IMR-90 (cell line): ENCODE results near the gene TTC28. TPM values are rescaled to one million over a fixed set of nuclear protein-coding genes. Genes with fewer than 3 reads are reported as not detected.

Experiments used
- ATAC-seq: fragments of 200-7000 bp; cut with Tn5 transposase; 2 replicates; pipeline ENCODE4 v1.9.1; 2020; ENCODE audit warnings: low read depth, mild to moderate bottlenecking, moderate library complexity
- BruUV-seq: library from RNA; stranded (reverse); fragments of 400-500 nt; replicated peaks from 2 replicates; lab custom pipeline; 2021; lab: Mats Ljungman, UMichigan
- CTCF ChIA-PET: fragments of 300-600 bp; formaldehyde crosslinking; extraction: SDS; loops from one replicate; lab custom pipeline; 2021; ENCODE audit warnings: antibody characterized with exemption; lab: Yijun Ruan, JAX
- POLR2A ChIA-PET: fragments of 300-600 bp; sonication (Branson Sonifier 250); formaldehyde crosslinking; loops from one replicate; lab custom pipeline; 2022; ENCODE audit warnings: antibody characterized with exemption; ENCODE audit not compliant: unreplicated experiment; lab: Charles Lee
- DNase-seq: peaks from one replicate; pipeline ENCODE4 v3.0.0; 2013
- H2AFZ ChIP-seq: replicated peaks from 2 replicates; pipeline ENCODE3; 2013; ENCODE audit warnings: low read length, mild to moderate bottlenecking; ENCODE audit not compliant: poor library complexity
- H2AK5ac ChIP-seq: 2 replicates; pipeline ENCODE4 v1.6.1; 2013; ENCODE audit warnings: low read depth, low read length, inconsistent platforms
- H2AK9ac ChIP-seq: replicated peaks from 2 replicates; pipeline ENCODE3; 2013; ENCODE audit warnings: mild to moderate bottlenecking, low read depth, low read length, moderate library complexity; ENCODE audit not compliant: poor library complexity
- H2BK120ac ChIP-seq: 2 replicates; pipeline ENCODE4 v1.6.1; 2013; ENCODE audit warnings: low read depth, low read length, inconsistent platforms
- H2BK15ac ChIP-seq: 3 replicates; pipeline ENCODE4 v1.6.1; 2013; ENCODE audit warnings: low read depth, low read length, inconsistent platforms
- H2BK20ac ChIP-seq: 2 replicates; pipeline ENCODE4 v1.6.1; 2013; ENCODE audit warnings: low read depth, mild to moderate bottlenecking, inconsistent platforms, low read length, moderate library complexity
- H2BK5ac ChIP-seq: 2 replicates; pipeline ENCODE4 v1.6.1; 2013; ENCODE audit warnings: mild to moderate bottlenecking, low read depth, low read length, inconsistent platforms; ENCODE audit not compliant: poor library complexity, severe bottlenecking
- H3K14ac ChIP-seq: replicated peaks from 2 replicates; pipeline ENCODE4 v1.6.1; 2013; ENCODE audit warnings: low read depth, low read length, inconsistent platforms
- H3K18ac ChIP-seq: 2 replicates; pipeline ENCODE4 v1.6.1; 2013; ENCODE audit warnings: low read depth, low read length, control low read depth
- H3K23ac ChIP-seq: 2 replicates; pipeline ENCODE4 v1.6.1; 2013; ENCODE audit warnings: low read depth, low read length, inconsistent platforms
- H3K27ac ChIP-seq: 2 replicates; pipeline ENCODE4 v1.5.1; 2013; ENCODE audit warnings: mild to moderate bottlenecking, control low read depth, low read length; ENCODE audit not compliant: insufficient read depth
- H3K27me3 ChIP-seq: 2 replicates; pipeline ENCODE4 v1.6.1; 2013; ENCODE audit warnings: low read length; ENCODE audit not compliant: control insufficient read depth, insufficient read depth
- H3K36me3 ChIP-seq: 2 replicates; pipeline ENCODE4 v1.6.1; 2013; ENCODE audit warnings: low read length, mixed read lengths; ENCODE audit not compliant: control insufficient read depth, insufficient read depth
- H3K4ac ChIP-seq: 2 replicates; pipeline ENCODE4 v1.6.1; 2013; ENCODE audit warnings: low read depth, low read length, inconsistent platforms
- H3K4me1 ChIP-seq: 2 replicates; pipeline ENCODE4 v1.6.1; 2013; ENCODE audit warnings: low read length, mixed read lengths; ENCODE audit not compliant: control insufficient read depth, insufficient read depth
- H3K4me2 ChIP-seq: 2 replicates; pipeline ENCODE4 v1.6.1; 2013; ENCODE audit warnings: low read depth, mild to moderate bottlenecking, control low read depth, low read length, moderate library complexity
- H3K4me3 ChIP-seq: 2 replicates; pipeline ENCODE4 v1.5.1; 2013; ENCODE audit warnings: low read depth, mild to moderate bottlenecking, control low read depth, low read length, moderate library complexity; ENCODE audit not compliant: insufficient read depth
- H3K56ac ChIP-seq: 2 replicates; pipeline ENCODE4 v1.6.1; 2013; ENCODE audit warnings: low read length, inconsistent platforms; ENCODE audit not compliant: insufficient read depth; ENCODE audit errors: extremely low read depth
- H3K79me1 ChIP-seq, 2 experiments: 2 replicates each; pipeline ENCODE4 v1.6.1; 2013; ENCODE audit warnings: low read length in 2 of 2, inconsistent platforms in 1 of 2, low read depth in 1 of 2
- H3K9ac ChIP-seq: 2 replicates; pipeline ENCODE4 v1.6.1; 2013; ENCODE audit warnings: low read depth, low read length, control low read depth
- H3K9me1 ChIP-seq: 2 replicates; pipeline ENCODE4 v1.6.1; 2013; ENCODE audit warnings: low read length, inconsistent platforms; ENCODE audit not compliant: insufficient read depth
- H3K9me3 ChIP-seq: 2 replicates; pipeline ENCODE4 v1.6.1; 2013; ENCODE audit warnings: low read length; ENCODE audit not compliant: control insufficient read depth, insufficient read depth
- H4K20me1 ChIP-seq: 2 replicates; pipeline ENCODE4 v1.6.1; 2013; ENCODE audit warnings: low read length, inconsistent platforms; ENCODE audit not compliant: insufficient read depth
- H4K5ac ChIP-seq: 2 replicates; pipeline ENCODE4 v1.6.1; 2013; ENCODE audit warnings: mild to moderate bottlenecking, low read depth, low read length, control low read depth
- H4K8ac ChIP-seq, 2 experiments: 2 replicates each; pipeline ENCODE4 v1.6.1; 2013; ENCODE audit warnings: low read depth in 2 of 2, low read length in 2 of 2, control low read depth in 1 of 2, inconsistent platforms in 1 of 2
- H4K91ac ChIP-seq: 2 replicates; pipeline ENCODE4 v1.6.1; 2013; ENCODE audit warnings: low read depth, low read length, inconsistent platforms; ENCODE audit not compliant: insufficient read depth
- CHD1 ChIP-seq: IDR thresholded peaks from 2 replicates; pipeline ENCODE4 v1.6.1; 2012; ENCODE audit warnings: low read depth, low read length, improper control_type of control experiment
- FOS ChIP-seq: fragments of 150-350 bp; IDR thresholded peaks from 2 replicates; pipeline ENCODE4 v1.6.1; 2016; ENCODE audit warnings: low read depth, low read length
- POLR2A ChIP-seq: IDR thresholded peaks from 2 replicates; pipeline ENCODE4 v1.6.1; 2012; ENCODE audit warnings: mild to moderate bottlenecking, low read depth, low read length
- RFX5 ChIP-seq: IDR thresholded peaks from 2 replicates; pipeline ENCODE4 v1.8.0; 2012; ENCODE audit warnings: low read depth, mild to moderate bottlenecking, low read length, moderate library complexity
- SMC3 ChIP-seq: fragments of 150-350 bp; IDR thresholded peaks from 2 replicates; pipeline ENCODE4 v1.6.1; 2016; ENCODE audit warnings: low read depth, mild to moderate bottlenecking, antibody characterized with exemption, low read length, moderate library complexity
- WGBS, 2 experiments: methylation state at CpG; one replicate each; pipeline versions ENCODE4 v1.1.5 to v1.1.7; 2013; ENCODE audit warnings: missing lambda C conversion rate in 2 of 2; ENCODE audit not compliant: insufficient read length in 1 of 2; ENCODE audit errors: extremely low coverage in 2 of 2; 5-methylcytosine and 5-hydroxymethylcytosine counted together
- dilution Hi-C: fragments of 300-500 bp; cut with HindIII; formaldehyde crosslinking; loops from one replicate; pipeline ENCODE4 v1.14.3; 2018; ENCODE audit warnings: low sequenced_read_pairs; ENCODE audit not compliant: unreplicated experiment
- in situ Hi-C: fragments of 300-500 bp; cut with MboI; formaldehyde crosslinking; loops from 3 replicates; pipeline ENCODE4 v1.14.3; 2019; ENCODE audit warnings: low sequenced_read_pairs, inconsistent platforms, mixed read lengths
- intact Hi-C: fragments of 100-400 bp; cut with micrococcal nuclease; formaldehyde crosslinking; loops from 2 replicates; pipeline ENCODE4 v1.10.0; 2022
- polyA plus RNA-seq, 3 experiments: library from polyadenylated mRNA; depleted of rRNA; stranded (reverse); fragments of >200 nt; gene quantifications; 2 replicates each; pipeline ENCODE4 v1.2.3, GENCODE V29; 2012; ENCODE audit warnings: low replicate concordance in 1 of 3
- total RNA-seq: library from RNA; depleted of rRNA; stranded (reverse); fragments of >200 nt; gene quantifications from 2 replicates; pipeline ENCODE4 v1.2.3, GENCODE V29; 2012

Gene TTC28
- total and polyA plus RNA-seq, 2 of the 4 experiments (the other 2 are of a cell fraction), result 5.6 to 13.3 TPM

- H2AFZ ChIP-seq, result no peak overlapping the region
- H3K14ac ChIP-seq, result 0 out of 2 replicates have a peak overlapping the region, but pooled peaks have one; percentile 56
- no peaks in the 10 kb centered on the region for H3K9me1 ChIP-seq
- H2BK120ac ChIP-seq, result no peak overlapping the region
- H3K4me1 ChIP-seq, result no peaks in the 10 kb centered on the region
- H2BK5ac ChIP-seq, result no peak overlapping the region
- no peak overlapping the region for H2BK20ac ChIP-seq
- H2AK9ac ChIP-seq, result no peak overlapping the region
- DNase-seq, result no peak
- H3K9me3 ChIP-seq, result no peaks in the 10 kb centered on the region
- H3K36me3 ChIP-seq, result no peaks in the 10 kb centered on the region
- no peak overlapping the region for H3K4me3 ChIP-seq
- H3K4me2 ChIP-seq, result no peak overlapping the region
- H4K5ac ChIP-seq, result no peak overlapping the region
- no peak overlapping the region for H3K18ac ChIP-seq
- H4K20me1 ChIP-seq, result no peaks in the 10 kb centered on the region
- H3K27me3 ChIP-seq, result no peaks in the 10 kb centered on the region
- POLR2A ChIA-PET, result no interaction called here
- in situ Hi-C loops (loop anchor here (25.0 kb wide), 1 partner anchor 386 kb away; no protein-coding TSS in a partner anchor), dilution Hi-C loops (no loop called here), intact Hi-C loops (no loop called here)
- no peak for ATAC-seq
- H3K9ac ChIP-seq, result no peak overlapping the region
- no peak overlapping the region for H3K4ac ChIP-seq
- BruUV-seq, result no TSS peak
- H3K79me1 ChIP-seq, result 0 out of 4 replicates have a peak, but pooled peaks cover 0 to 6% of the 10 kb centered on the region in 2 experiments
- no peak overlapping the region for H2AK5ac ChIP-seq
- no peak overlapping the region for H4K91ac ChIP-seq
- no peak overlapping the region for H2BK15ac ChIP-seq
- WGBS, 2 experiments, result no CpG with 5 or more reads among the region's 1 CpG
- no peak overlapping the region for H3K23ac ChIP-seq
- TF ChIP-seq CHD1 (no peak), FOS (no peak), RFX5 (no peak), SMC3 (no peak), POLR2A (no peak)
- no peak overlapping the region for H3K27ac ChIP-seq
- no peak overlapping the region for H3K56ac ChIP-seq
- H4K8ac ChIP-seq, result no peak overlapping the region
- CTCF ChIA-PET, result no interaction called here
Measured at GRCh38 chr22:28448625-28449024, 231.0 kb downstream of the TTC28 start.
